ENCODE data around the gene ZNF490.
"Not testable (repeated sequence)": the region's sequence is repeated elsewhere in the genome, so short reads cannot be mapped to it uniquely, and the experiment has no call there.

ZNF490 gene

GRCh38 chr19:12639901-12640613 lies 29.4 kb upstream of the ZNF490 start:
- Histone ChIP-seq H3K9me3 (ENCODE audit: low read length) (peaks cover 15% of the 10 kb centered on the region), H3K4me1 (ENCODE audit: insufficient read depth, low read length) (no peaks in the 10 kb centered on the region), H2AFZ (ENCODE audit: low read depth, low read length) (no peak overlapping the region), H3K36me3 (ENCODE audit: insufficient read depth, low read length) (no peaks in the 10 kb centered on the region), H3K4me3 (ENCODE audit: low read length) (no peak overlapping the region), H3K27me3 (ENCODE audit: insufficient read depth, low read length) (no peaks in the 10 kb centered on the region)

- no peaks in the 10 kb centered on the region for H3K36me3 ChIP-seq (ENCODE audit: insufficient read depth, low read length)
- no peaks in the 10 kb centered on the region for H3K27me3 ChIP-seq (ENCODE audit: insufficient read depth, low read length)
- H3K4me1 ChIP-seq (ENCODE audit: insufficient read depth, low read length): no peaks in the 10 kb centered on the region
- no peak overlapping the region for H3K4me3 ChIP-seq (ENCODE audit: low read length)
- peaks cover 15% of the 10 kb centered on the region for H3K9me3 ChIP-seq (ENCODE audit: low read length)
- H2AFZ ChIP-seq (ENCODE audit: low read depth, low read length): no peak overlapping the region
Measured at GRCh38 chr19:12638611-12639182, 28.1 kb upstream of the ZNF490 start.

GRCh38 chr19:12636631-12637030 lies 26.0 kb upstream of the ZNF490 start:
- H2AFZ ChIP-seq (ENCODE audit: low read depth, low read length): no peak overlapping the region
- peaks cover 9% of the 10 kb centered on the region for H3K9me3 ChIP-seq (ENCODE audit: low read length)
- H3K4me1 ChIP-seq (ENCODE audit: insufficient read depth, low read length): no peaks in the 10 kb centered on the region
- no peaks in the 10 kb centered on the region for H3K27me3 ChIP-seq (ENCODE audit: insufficient read depth, low read length)
- no peaks in the 10 kb centered on the region for H3K36me3 ChIP-seq (ENCODE audit: insufficient read depth, low read length)
- no peak overlapping the region for H3K4me3 ChIP-seq (ENCODE audit: low read length)

- Histone ChIP-seq H2AFZ (ENCODE audit: low read depth, low read length) (no peak overlapping the region), H3K36me3 (ENCODE audit: insufficient read depth, low read length) (peaks cover 53% of the 10 kb centered on the region), H3K27me3 (ENCODE audit: insufficient read depth, low read length) (no peaks in the 10 kb centered on the region), H3K4me3 (ENCODE audit: low read length) (no peak overlapping the region), H3K4me1 (ENCODE audit: insufficient read depth, low read length) (no peaks in the 10 kb centered on the region), H3K9me3 (ENCODE audit: low read length) (peaks cover 55% of the 10 kb centered on the region)
Measured at GRCh38 chr19:12629215-12629614, 18.6 kb upstream of the ZNF490 start.

GRCh38 chr19:12628040-12629022 lies 17.7 kb upstream of the ZNF490 start:
- no peak overlapping the region for H2AFZ ChIP-seq (ENCODE audit: low read depth, low read length)
- no peak overlapping the region for H3K4me3 ChIP-seq (ENCODE audit: low read length)
- H3K4me1 ChIP-seq (ENCODE audit: insufficient read depth, low read length): no peaks in the 10 kb centered on the region
- peaks cover 60% of the 10 kb centered on the region for H3K36me3 ChIP-seq (ENCODE audit: insufficient read depth, low read length)
- peaks cover 58% of the 10 kb centered on the region for H3K9me3 ChIP-seq (ENCODE audit: low read length)
- H3K27me3 ChIP-seq (ENCODE audit: insufficient read depth, low read length): no peaks in the 10 kb centered on the region

GRCh38 chr19:12626958-12627357 lies 16.3 kb upstream of the ZNF490 start:
- no peak overlapping the region for H3K4me3 ChIP-seq (ENCODE audit: low read length)
- peaks cover 63% of the 10 kb centered on the region for H3K9me3 ChIP-seq (ENCODE audit: low read length)
- H3K36me3 ChIP-seq (ENCODE audit: insufficient read depth, low read length): peaks cover 62% of the 10 kb centered on the region
- H3K4me1 ChIP-seq (ENCODE audit: insufficient read depth, low read length): no peaks in the 10 kb centered on the region
- H3K27me3 ChIP-seq (ENCODE audit: insufficient read depth, low read length): no peaks in the 10 kb centered on the region
- H2AFZ ChIP-seq (ENCODE audit: low read depth, low read length): no peak overlapping the region

GRCh38 chr19:12623361-12624031 lies 12.9 kb upstream of the ZNF490 start:
- no peaks in the 10 kb centered on the region for H3K27me3 ChIP-seq (ENCODE audit: insufficient read depth, low read length)
- H3K4me1 ChIP-seq (ENCODE audit: insufficient read depth, low read length): no peaks in the 10 kb centered on the region
- peaks cover 41% of the 10 kb centered on the region for H3K36me3 ChIP-seq (ENCODE audit: insufficient read depth, low read length)
- peaks cover 45% of the 10 kb centered on the region for H3K9me3 ChIP-seq (ENCODE audit: low read length)
- no peak overlapping the region for H3K4me3 ChIP-seq (ENCODE audit: low read length)
- H2AFZ ChIP-seq (ENCODE audit: low read depth, low read length): no peak overlapping the region

- not testable (repeated sequence) for H2AFZ ChIP-seq (ENCODE audit: low read depth, low read length); H3K27me3 ChIP-seq (ENCODE audit: insufficient read depth, low read length); H3K4me3 ChIP-seq (ENCODE audit: low read length); H3K4me1 ChIP-seq (ENCODE audit: insufficient read depth, low read length)
- H3K9me3 ChIP-seq (ENCODE audit: low read length): peaks cover 34% of the 10 kb centered on the region
- peaks cover 31% of the 10 kb centered on the region for H3K36me3 ChIP-seq (ENCODE audit: insufficient read depth, low read length)
Measured at GRCh38 chr19:12621253-12622024, 10.8 kb upstream of the ZNF490 start.

GRCh38 chr19:12617646-12618045 lies 7.0 kb upstream of the ZNF490 start:
- Histone ChIP-seq H3K9me3 (ENCODE audit: low read length) (peaks cover 23% of the 10 kb centered on the region), H3K4me3 (ENCODE audit: low read length) (no peak overlapping the region), H2AFZ (ENCODE audit: low read depth, low read length) (no peak overlapping the region), H3K4me1 (ENCODE audit: insufficient read depth, low read length) (no peaks in the 10 kb centered on the region), H3K36me3 (ENCODE audit: insufficient read depth, low read length) (peaks cover 32% of the 10 kb centered on the region), H3K27me3 (ENCODE audit: insufficient read depth, low read length) (no peaks in the 10 kb centered on the region)

- H3K4me3 ChIP-seq (ENCODE audit: low read length): peak overlapping the region; percentile 72
- peak overlapping the region; percentile 10 for H2AFZ ChIP-seq (ENCODE audit: low read depth, low read length)
- peaks cover 6% of the 10 kb centered on the region for H3K4me1 ChIP-seq (ENCODE audit: insufficient read depth, low read length)
- peaks cover 7% of the 10 kb centered on the region for H3K9me3 ChIP-seq (ENCODE audit: low read length)
- H3K36me3 ChIP-seq (ENCODE audit: insufficient read depth, low read length): peaks cover 39% of the 10 kb centered on the region
- no peaks in the 10 kb centered on the region for H3K27me3 ChIP-seq (ENCODE audit: insufficient read depth, low read length)
Measured at GRCh38 chr19:12611361-12611699, 717 bp upstream of the ZNF490 start.

GRCh38 chr19:12607631-12608030 lies 3.0 kb downstream of the ZNF490 start:
- peaks cover 6% of the 10 kb centered on the region for H3K4me1 ChIP-seq (ENCODE audit: insufficient read depth, low read length)
- no peaks in the 10 kb centered on the region for H3K27me3 ChIP-seq (ENCODE audit: insufficient read depth, low read length)
- no peaks in the 10 kb centered on the region for H3K9me3 ChIP-seq (ENCODE audit: low read length)
- H3K4me3 ChIP-seq (ENCODE audit: low read length): no peak overlapping the region
- H2AFZ ChIP-seq (ENCODE audit: low read depth, low read length): no peak overlapping the region
- peaks cover 31% of the 10 kb centered on the region for H3K36me3 ChIP-seq (ENCODE audit: insufficient read depth, low read length)

- Histone ChIP-seq H3K9me3 (ENCODE audit: low read length) (no peaks in the 10 kb centered on the region), H3K27me3 (ENCODE audit: insufficient read depth, low read length) (no peaks in the 10 kb centered on the region), H3K4me3 (ENCODE audit: low read length) (no peak overlapping the region), H2AFZ (ENCODE audit: low read depth, low read length) (no peak overlapping the region), H3K4me1 (ENCODE audit: insufficient read depth, low read length) (peaks cover 3% of the 10 kb centered on the region), H3K36me3 (ENCODE audit: insufficient read depth, low read length) (peaks cover 36% of the 10 kb centered on the region)
Measured at GRCh38 chr19:12606796-12607195, 3.8 kb downstream of the ZNF490 start.

Data from neuron (in vitro differentiated cells).